ENCODE results near the gene IL1RAPL2. TPM values are rescaled to one million over a fixed set of nuclear protein-coding genes. Genes with fewer than 3 reads are reported as not detected.

IL1RAPL2 gene
- total RNA-seq, 1 donor from 2014 or later = not detected

GRCh38 chrX:105328773-105329172, 762.8 kb downstream of the IL1RAPL2 start:
- DNase-seq (ENCODE audit: low read depth) (peak; percentile 83), FAIRE-seq (no peak)
- TF ChIP-seq CTCF (IDR thresholded peaks at IDR 0.05; ENCODE audit: insufficient read depth, low read length, severe bottlenecking) = no peak
- Histone ChIP-seq H3K4me3 (ENCODE audit: low read depth, low read length) (no peak overlapping the region), H3K36me3 (ENCODE audit: control insufficient read depth, insufficient read depth, low read length) (no peaks in the 10 kb centered on the region), H3K27me3 (ENCODE audit: control insufficient read depth, insufficient read depth, low read length) (no peaks in the 10 kb centered on the region)

GRCh38 chrX:105331244-105331643, 765.2 kb downstream of the IL1RAPL2 start:
- Histone ChIP-seq H3K27me3 (ENCODE audit: control insufficient read depth, insufficient read depth, low read length) (no peaks in the 10 kb centered on the region), H3K36me3 (ENCODE audit: control insufficient read depth, insufficient read depth, low read length) (no peaks in the 10 kb centered on the region), H3K4me3 (ENCODE audit: low read depth, low read length) (no peak overlapping the region)
- FAIRE-seq (no peak), DNase-seq (ENCODE audit: low read depth) (peak; percentile 82)
- TF ChIP-seq CTCF (IDR thresholded peaks at IDR 0.05; ENCODE audit: insufficient read depth, low read length, severe bottlenecking) = no peak

- Histone ChIP-seq H3K27me3 (ENCODE audit: control insufficient read depth, insufficient read depth, low read length) (no peaks in the 10 kb centered on the region), H3K36me3 (ENCODE audit: control insufficient read depth, insufficient read depth, low read length) (no peaks in the 10 kb centered on the region), H3K4me3 (ENCODE audit: low read depth, low read length) (no peak overlapping the region)
- FAIRE-seq = no peak
- DNase-seq (ENCODE audit: low read depth) = no peak
- no peak for TF ChIP-seq CTCF (IDR thresholded peaks at IDR 0.05; ENCODE audit: insufficient read depth, low read length, severe bottlenecking)
Measured at GRCh38 chrX:105347373-105347772, 781.4 kb downstream of the IL1RAPL2 start.

GRCh38 chrX:105349476-105349875, 783.5 kb downstream of the IL1RAPL2 start:
- TF ChIP-seq CTCF (IDR thresholded peaks at IDR 0.05; ENCODE audit: insufficient read depth, low read length, severe bottlenecking) = no peak
- Histone ChIP-seq H3K27me3 (ENCODE audit: control insufficient read depth, insufficient read depth, low read length) (no peaks in the 10 kb centered on the region), H3K4me3 (ENCODE audit: low read depth, low read length) (no peak overlapping the region), H3K36me3 (ENCODE audit: control insufficient read depth, insufficient read depth, low read length) (no peaks in the 10 kb centered on the region)
- DNase-seq (ENCODE audit: low read depth) = no peak
- no peak for FAIRE-seq

GRCh38 chrX:105375816-105376215, 809.8 kb downstream of the IL1RAPL2 start:
- no peaks in the 10 kb centered on the region for H3K36me3 ChIP-seq (ENCODE audit: control insufficient read depth, insufficient read depth, low read length)
- FAIRE-seq (no peak), DNase-seq (ENCODE audit: low read depth) (peak; percentile 74)

More at GRCh38 chrX:105375816-105376215, 809.8 kb downstream of the IL1RAPL2 start:
- TF ChIP-seq CTCF (IDR thresholded peaks at IDR 0.05; ENCODE audit: insufficient read depth, low read length, severe bottlenecking) = no peak
- Histone ChIP-seq H3K4me3 (ENCODE audit: low read depth, low read length) (no peak overlapping the region), H3K27me3 (ENCODE audit: control insufficient read depth, insufficient read depth, low read length) (no peaks in the 10 kb centered on the region)
